NCI-H510A (cell line): ENCODE measurements around the gene TMEM239.

Experiments used
- DNase-seq: peaks from one replicate; lab custom pipeline; 2025; lab: John Stamatoyannopoulos, UW

TMEM239 gene

DNA sequence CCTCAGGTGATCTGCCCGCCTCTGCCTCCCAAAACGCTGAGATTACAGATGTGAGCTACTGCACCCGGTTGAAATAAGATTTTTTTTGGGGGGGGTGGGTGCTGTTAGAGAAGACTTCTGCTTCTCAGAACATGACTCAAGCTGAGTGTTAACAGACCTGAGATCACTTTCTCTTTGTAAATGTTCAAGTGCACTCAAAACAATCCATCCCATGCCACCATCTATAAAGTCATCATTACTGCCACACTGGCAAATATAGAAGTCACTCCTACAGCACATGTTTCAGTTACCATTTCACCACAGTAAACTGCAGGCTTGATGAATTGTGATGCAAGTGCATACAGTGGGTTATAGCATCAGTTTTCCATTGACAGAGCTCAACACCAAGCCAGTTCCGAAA is 33.4 kb downstream of the TMEM239 start:
- no peak for DNase-seq

DNA sequence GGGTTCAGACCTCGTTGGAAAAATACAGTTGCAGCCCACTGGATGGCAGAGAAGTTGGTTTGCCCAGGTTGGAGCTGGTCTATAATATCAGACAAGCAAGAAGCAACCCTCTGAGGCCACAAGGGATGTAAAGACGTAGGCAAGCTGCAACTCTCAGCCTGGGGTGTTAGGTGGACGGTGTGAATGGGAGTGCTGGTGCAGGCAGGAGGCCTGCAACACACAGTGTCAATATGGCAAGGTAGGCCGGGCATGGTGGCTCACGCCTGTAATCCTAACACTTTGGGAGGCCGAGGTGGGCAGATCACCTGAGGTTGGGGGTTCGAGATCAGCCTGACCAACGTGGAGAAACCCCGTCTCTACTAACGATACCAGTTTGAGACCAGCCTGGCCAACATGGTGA is 34.9 kb downstream of the TMEM239 start:
- no peak for DNase-seq

DNA sequence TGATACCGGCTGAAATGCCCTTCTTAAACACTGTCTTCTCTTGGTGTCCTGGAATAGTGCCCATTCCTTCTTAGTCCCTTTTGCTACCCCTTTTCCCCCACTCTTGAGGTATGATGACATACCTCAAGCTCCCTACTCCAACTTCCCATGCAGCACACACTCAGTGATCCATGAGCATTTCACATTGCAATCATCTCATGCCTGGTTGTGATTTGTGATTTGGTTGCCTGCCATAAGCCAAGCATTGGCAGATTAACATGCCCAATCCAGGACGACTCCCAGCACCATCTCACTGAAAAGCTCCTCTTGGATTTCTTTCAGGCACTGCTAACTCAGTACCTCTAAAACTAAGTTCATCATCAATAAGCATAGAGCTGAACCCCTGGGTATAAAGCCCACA is 42.4 kb downstream of the TMEM239 start:
- DNase-seq, result no peak

DNA sequence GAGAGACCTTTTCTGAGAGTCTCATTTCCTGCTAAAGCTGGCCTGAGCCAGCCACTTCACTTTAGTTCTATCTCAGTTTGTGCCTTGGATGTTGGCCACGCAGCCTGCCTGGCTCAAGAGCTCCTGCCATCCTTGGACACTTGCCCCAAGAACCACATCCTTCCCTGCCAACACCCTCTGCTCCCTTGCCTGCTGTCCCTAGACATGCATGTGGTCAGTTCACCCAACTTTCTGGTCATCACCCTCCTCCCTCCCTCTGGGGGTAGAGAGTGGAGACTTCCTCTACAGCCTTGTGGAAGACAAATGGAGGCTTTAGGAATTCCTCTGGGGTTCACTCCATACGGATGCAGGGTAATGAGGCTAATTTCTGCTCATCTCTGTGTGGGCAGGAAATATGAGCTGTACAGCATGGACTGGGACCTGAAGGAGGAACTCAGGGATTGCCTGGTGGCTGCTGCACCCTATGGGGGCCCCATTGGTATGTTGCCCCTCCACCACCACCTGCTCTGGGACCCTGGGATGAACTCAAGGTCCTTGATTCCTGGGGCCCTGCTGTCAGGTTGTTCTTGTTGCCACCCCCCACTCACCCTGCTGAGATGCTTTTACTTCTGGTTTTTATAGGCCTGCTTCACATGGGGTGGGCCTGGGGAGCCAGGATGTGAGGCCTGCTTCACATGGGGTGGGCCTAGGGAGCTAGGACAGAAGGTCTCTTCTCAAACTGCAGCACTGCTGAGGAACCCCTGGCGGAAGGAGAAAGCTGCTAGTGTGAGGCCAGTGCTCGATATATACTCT is 43.4 kb downstream of the TMEM239 start:
- no peak for DNase-seq

DNA sequence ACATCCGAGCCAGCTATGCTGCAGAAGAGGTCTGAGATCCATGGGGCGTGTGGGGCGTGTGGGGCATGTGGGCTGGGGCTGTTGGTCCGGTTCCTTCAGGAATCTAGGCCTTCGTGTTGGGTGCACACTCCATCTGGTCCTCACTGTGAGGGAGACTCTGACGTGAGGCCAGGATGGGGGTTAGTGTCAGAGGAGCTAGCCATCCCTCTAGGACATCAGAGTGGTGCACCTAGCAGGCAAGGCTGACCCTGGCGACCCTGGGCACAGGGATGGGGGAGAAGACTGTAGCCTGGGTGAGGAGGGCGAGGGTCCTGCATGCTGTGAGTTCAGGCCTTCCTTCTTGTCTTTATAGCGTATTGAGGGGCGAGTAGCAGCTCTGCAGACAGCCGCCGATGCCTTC is 48.5 kb downstream of the TMEM239 start:
- DNase-seq, result no peak

DNA sequence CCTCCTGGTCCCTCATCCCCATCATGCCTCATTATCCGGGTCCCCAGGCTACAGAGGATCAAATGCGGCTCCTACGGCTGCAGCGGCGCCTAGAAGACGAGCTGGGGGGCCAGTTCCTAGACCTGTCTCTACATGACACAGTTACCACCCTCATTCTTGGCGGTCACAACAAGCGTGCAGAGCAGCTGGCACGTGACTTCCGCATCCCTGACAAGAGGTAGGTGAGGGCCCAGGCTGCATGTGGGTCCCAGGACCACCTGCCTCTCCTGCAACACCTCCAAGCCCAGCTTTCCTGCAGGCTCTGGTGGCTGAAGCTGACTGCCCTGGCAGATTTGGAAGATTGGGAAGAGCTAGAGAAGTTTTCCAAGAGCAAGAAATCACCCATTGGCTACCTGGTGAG is 48.9 kb downstream of the TMEM239 start:
- no peak for DNase-seq

DNA sequence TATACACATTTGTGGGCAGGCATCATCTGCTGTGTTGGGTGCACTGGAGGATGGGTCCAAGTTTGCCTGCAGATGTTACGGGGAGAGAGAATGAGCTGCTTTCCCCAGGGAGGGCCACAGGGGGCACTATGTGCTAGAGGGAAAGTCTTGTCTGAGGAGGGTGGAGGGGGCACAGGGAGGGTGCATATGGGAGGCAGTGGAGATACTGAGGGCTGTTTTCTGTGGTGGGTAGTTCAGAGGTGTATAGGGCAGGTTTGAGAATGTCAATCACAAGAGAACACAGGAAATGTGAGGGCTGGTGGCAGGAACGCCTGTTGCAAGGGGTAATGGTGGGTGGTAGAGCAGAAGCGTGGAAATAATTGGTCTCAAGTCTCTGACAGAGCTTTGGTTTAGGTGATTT is 49.5 kb downstream of the TMEM239 start:
- no peak for DNase-seq

DNA sequence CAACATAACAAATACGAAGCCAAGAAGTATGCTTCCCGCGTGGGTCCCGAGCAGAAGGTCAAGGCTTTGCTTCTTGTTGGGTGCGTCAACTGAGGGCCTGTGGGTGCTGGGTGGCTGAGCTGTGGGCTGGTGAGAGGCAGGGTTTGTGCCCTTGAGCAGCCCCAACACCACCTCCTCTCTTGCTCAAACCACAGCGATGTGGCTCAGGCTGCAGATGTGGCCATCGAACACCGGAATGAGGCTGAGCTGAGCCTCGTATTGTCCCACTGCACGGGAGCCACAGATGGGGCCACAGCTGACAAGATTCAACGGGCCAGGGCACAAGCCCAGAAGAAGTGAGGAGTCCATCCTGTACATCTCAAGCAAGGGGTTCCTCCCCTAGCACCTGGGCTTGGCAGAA is 50.1 kb downstream of the TMEM239 start:
- DNase-seq, result no peak

DNA sequence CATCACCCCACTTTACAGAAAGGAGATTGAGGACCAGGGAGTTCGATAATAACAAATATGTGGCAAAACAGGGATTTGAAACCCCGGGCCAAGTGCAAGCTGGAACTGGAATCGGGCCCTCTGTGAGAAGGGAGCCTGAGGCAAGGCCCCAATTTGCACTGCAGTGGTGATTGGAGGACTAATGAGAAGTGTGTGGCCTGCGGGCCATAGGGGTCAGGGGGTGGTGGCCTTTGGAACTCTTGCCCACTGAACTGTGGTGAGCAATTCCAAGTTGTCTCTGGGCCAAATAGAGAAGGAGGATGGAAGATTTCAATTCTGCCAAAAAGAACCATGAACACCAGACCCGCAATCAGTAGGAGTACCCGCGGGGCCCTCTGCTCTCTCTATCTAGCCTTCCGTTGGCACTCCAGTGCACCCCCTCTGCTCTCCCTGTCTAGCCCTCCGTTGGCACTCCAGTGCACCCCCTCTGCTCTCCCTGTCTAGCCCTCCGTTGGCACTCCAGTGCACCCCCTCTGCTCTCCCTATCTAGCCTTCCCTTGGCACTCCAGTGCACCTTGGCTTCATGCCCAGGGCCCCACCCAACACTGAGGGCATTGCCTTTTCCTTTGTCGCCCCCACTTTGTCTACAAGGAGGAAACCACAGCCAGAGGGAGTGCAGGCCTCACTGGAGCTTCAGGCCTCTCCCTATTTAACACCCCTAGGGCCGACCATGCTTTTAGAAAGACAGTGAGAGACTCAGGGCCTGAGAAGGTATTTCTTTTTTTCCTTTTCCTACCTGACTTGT is 51.1 kb downstream of the TMEM239 start:
- no peak for DNase-seq
